Liver (tissue), 3 donors: ENCODE data around the gene GGT6.

Source experiments
- CTCF ChIP-seq: fragments of 150-350 bp; IDR thresholded peaks from 2 replicates; pipeline ENCODE4 v1.5.1; 2017; ENCODE audit warnings: improper control_type of control experiment, low read depth, low read length; ENCODE audit not compliant: missing input control
- GABPA ChIP-seq, 2 donors: IDR thresholded peaks in 1 of 2; conservative IDR thresholded peaks in 1 of 2; 2 replicates each; pipeline ENCODE4 v1.6.1; 2016; ENCODE audit warnings: antibody characterized with exemption in 2 of 2, mild to moderate bottlenecking in 1 of 2, moderate library complexity in 1 of 2
- JUND ChIP-seq, 2 donors: IDR thresholded peaks; 2 replicates each; pipeline ENCODE4 v1.6.1; 2016; ENCODE audit warnings: antibody characterized with exemption in 2 of 2
- MAX ChIP-seq: IDR thresholded peaks from 2 replicates; pipeline ENCODE4 v1.6.1; 2016; ENCODE audit warnings: antibody characterized with exemption
- NR2F2 ChIP-seq: IDR thresholded peaks from 2 replicates; pipeline ENCODE4 v1.6.1; 2016; ENCODE audit warnings: antibody characterized with exemption
- TAF1 ChIP-seq: conservative IDR thresholded peaks from 2 replicates; pipeline ENCODE4 v1.6.1; 2016; ENCODE audit warnings: antibody characterized with exemption, mild to moderate bottlenecking
- donor health status: healthy.
- donor health status: healthy.

DNA sequence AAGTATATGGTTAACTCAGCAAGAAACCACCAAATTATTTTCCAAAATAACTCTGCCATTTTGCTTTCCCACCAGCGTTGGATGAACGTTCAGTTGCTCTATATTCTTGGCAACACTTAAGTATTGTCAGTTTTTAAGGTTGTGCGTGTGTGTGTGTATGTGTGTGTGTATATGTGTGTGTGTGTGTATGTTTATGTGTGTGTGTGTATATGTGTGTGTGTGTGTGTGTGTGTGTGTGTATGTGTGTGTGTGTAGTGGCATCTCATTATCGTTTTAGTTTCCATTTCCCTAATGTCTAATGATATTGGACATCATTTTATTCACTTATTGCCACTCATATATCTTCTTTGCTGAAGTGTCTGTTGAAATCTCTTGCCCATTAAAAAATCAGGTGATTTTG, 12.7 kb upstream of the GGT6 start:
- TF ChIP-seq CTCF (no peak), JUND (IDR thresholded peaks at IDR 0.05) (no peak), MAX (no peak), NR2F2 (no peak), GABPA (IDR thresholded peaks at IDR 0.05 in 1 of 2, conservative IDR thresholded peaks at IDR 0.05 in 1 of 2) (no peak), TAF1 (no peak)
